ENCODE results near the gene SMCP.

SMCP gene

GRCh38 chr1:152886085-152886484 is 8.0 kb downstream of the SMCP start:
- no peak for DNase-seq (ENCODE audit: low spot score)
- FAIRE-seq, result no peak

GRCh38 chr1:152886758-152887409 is 8.8 kb downstream of the SMCP start:
- no peak for DNase-seq (ENCODE audit: low spot score)
- no peak for FAIRE-seq

DNA sequence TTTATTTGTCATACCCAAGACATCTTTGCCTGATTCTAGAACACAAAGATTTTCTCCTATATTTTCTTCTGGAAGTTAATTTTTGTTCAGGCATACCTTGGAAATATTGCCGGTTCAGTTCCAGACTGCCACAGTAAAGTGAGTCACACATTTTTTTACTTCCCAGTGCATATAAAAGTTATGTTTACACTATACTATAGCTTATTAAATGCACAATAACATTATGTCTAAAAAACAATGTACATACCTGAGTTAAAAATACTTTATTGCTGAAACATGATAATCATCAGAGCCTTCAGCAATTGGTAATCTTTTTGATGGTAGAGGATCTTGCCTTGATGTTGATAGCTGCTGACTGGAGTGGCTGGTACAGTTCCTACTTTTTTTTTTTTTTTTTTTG is 10.0 kb downstream of the SMCP start:
- FAIRE-seq (no peak), DNase-seq (ENCODE audit: low spot score) (no peak)

DNA sequence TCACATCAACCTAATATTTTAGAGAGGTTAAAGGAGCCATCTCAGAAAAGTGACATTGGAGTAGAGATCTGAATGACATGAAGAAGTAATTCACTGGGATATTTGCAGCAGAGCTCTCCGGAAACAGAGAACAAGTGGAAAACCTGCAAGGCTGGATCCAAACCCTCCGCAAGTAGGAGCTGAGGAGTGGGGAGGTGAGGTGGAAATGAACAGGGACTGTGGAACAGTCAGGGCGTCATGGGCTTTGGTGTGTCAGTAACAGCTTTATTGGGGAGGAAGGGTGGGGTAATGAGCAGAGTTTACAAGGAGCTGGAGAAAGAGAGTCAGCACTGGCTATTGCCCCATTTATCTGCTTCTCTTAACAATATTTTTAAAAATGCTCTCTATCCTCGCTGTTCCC is 20.9 kb downstream of the SMCP start:
- FAIRE-seq, result no peak
- no peak for DNase-seq (ENCODE audit: low spot score)

GRCh38 chr1:152899883-152900282 is 21.8 kb downstream of the SMCP start:
- FAIRE-seq (no peak), DNase-seq (ENCODE audit: low spot score) (no peak)

DNA sequence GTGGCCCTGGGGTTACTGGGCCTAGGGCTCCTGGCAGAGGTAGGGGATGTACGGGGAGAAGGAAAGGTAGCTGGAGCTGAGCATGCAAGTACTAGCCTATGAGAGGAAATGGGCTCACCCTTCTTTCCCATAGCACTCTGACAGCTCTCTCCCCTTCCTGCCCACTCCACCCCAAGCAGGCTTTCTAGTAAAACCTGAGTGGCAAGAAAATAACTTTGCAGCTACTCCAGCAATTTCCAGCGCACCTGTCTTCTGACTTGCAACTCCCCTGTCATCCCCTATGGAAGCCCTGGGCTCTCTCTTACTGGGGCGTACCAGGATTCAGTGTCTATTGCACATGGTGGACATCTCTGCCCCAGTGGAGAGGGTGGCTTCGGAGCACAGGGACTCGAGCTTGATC is 23.5 kb downstream of the SMCP start:
- FAIRE-seq (no peak), DNase-seq (ENCODE audit: low spot score) (no peak)

DNA sequence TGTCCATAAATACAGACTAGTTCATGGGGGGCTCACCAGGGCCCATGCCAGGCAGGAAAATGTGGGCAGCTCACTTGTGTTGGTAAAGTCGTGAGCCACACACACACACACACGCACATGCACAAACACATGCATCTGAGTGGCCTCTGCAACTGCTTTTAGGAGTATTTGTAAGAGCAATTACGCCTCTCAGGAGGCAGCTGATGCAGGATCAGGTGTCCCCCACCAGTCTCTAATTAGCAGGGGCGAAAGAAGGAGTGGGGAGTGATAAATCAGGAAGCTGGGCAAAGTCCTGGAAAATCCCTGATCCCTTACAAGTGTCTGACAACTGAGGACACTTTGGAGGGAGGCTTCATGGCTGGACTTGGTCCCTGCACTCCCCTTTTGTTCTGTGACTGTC is 24.5 kb downstream of the SMCP start:
- DNase-seq (ENCODE audit: low spot score) (no peak), FAIRE-seq (no peak)

DNA sequence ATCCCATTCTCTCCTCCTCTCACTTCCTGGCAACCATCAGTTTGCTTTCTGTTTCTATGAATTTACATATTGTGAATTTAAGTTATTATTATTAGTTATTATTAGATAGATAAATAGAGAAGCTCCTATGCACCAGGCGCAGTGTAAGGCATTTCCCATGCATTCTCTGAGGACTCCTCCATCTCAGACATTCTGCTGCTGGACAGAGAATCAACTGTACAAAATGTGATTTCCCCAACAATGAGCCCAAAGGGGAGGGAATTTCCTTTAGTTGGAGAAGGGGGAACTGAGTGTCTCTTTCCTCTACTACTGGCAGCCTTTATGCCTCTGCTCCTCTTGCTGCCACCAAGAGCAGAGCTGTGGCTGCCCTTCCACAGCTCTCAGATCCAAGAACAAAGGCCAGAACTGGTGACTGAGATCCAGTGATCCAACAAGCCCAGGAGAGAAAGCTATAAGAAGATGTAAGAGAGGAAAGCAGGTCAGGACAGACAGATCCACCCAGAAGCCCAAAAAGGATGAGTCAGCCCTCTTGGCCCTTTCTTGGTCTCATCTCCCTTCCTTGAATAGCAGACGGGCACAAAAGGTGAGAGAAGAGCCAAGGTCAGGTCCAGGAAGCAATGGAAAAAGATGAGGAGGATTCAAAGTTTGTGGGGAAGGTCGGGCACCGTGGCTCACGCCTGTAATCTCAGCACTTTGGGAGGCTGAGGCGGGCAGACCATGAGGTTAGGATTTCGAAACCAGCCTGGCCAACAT is 26.7 kb downstream of the SMCP start:
- DNase-seq (ENCODE audit: low spot score), result no peak
- FAIRE-seq, result no peak

DNA sequence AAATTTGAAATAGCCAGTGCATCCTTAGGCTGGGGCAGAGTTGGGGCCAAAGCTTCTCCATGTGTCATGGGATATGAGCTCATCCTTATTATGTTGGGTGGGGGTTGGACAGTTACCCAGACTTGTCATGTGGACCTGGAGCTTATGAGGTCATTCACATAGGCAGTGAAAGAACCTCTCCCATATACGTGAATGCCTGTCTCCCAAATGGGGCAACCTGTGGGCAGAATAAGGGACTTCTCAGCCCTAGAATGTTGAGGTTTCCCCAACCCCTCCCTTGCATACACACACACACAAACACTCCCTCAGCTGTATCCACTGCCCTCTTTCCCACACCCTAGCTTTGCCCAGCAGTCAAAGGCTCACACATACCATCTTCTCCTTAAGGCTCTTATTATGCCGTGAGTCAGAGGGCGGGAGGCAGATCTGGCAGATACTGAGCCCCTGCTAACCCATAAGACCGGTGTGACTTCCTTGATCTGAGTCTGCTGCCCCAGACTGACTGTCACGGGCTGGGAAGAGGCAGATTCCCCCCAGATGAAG is 28.0 kb downstream of the SMCP start:
- FAIRE-seq (no peak), DNase-seq (ENCODE audit: low spot score) (peak; percentile 57)

DNA sequence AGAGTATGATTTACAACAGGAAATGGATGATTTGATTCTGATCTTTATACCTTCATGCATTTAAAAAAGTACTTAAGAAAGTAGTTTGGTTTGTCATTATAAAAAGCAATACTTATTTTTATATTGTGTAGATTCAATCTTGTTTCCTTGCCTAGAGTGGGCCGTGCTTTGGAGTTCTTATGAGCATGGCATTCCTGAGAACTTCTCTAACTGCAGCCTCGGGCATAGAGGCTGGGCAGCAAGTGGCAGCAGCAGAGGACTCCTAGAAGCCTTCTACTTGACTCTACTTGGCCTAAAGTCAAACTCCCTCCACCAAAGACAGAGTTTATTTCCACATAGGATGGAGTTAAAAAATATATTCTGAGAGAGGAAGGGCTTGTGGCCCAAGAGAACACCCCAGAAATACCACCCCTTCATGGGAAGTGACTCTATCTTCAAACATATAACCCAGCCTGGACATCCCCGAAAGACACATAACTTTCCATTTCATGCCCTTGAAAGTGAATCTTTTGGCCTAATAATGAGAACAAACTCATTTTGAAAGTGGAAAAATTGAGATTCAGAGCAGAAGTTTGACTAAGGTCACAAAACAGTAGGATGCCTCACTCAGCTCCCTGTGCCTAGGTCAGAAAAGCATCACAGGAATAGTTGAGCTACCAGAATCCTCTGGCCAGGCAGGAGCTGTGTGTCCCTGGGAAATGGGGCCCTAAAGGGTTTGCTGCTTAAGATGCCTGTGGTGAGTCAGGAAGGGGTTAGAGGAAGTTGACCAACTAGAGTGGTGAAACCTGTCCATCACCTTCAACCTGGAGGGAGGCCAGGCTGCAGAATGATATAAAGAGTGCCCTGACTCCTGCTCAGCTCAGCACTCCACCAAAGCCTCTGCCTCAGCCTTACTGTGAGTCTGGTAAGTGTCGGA is 29.8 kb downstream of the SMCP start, which contains the start of gene IVL:
TSS of gene IVL (plus strand) at position 861 of the 916 bp plus-strand sequence. CDS start 1,252 bp downstream, outside the sequence.
- no peak for DNase-seq (ENCODE audit: low spot score)
- FAIRE-seq, result no peak

DNA sequence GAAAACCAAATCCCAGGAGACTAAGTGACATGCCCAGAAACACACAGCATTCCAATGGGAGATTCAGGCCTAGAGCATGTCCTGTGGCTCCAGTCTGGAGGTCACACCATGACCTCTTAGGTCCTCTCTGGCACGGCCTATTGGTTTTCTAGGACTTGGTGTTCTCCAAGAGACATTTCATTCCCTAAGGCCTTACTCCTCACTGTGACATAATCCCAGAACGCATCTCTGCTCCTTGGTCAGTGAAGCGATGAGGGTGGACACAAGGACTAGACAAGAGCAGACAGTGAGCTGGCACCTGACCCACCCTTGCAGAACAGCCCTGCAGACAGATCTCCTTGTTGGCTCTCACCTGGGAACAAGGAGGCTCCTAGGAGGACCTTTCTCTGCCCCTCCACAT is 31.1 kb downstream of the SMCP start:
- DNase-seq (ENCODE audit: low spot score), result peak; percentile 17
- no peak for FAIRE-seq

DNA sequence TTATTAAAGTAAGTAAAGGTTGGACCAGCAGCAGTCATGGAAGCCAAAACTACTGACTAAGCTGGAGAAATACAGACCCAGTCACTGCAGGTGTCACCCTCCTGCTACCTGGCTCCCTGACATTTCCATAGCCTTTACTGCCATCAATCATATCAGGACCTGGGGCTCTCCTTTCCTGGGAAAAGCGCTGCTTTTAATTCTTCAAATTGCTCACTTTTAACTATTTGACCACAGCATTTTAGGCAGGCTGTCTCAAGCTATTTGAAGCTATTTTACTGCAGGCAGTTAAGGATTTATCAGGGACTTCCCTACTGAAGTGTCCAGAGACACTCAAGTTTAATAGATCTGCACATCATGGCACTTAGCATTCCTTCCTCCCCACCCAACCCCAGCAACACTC is 34.3 kb downstream of the SMCP start:
- FAIRE-seq, result no peak

DNA sequence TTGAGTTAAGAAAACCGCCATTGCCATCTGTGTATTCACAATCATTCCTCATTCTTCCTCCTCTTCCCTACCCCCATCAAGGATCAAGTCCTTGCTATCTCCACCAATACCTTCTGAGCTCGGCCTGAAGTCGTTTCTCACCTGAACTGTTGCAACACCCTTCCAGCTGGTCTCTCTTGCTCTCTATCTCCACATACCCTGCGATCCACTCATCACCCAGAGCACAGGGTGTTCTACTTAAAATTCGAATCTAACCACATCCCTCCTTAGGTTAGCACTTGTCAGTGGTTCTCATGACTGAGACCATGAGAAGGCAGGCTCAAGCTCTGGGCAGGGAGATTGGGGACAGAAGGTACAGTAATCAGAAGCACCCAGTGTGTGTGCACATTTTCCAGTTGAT is 34.8 kb downstream of the SMCP start:
- no peak for FAIRE-seq
- DNase-seq (ENCODE audit: low spot score), result no peak

More for the DNA sequence above, 34.3 kb downstream of the SMCP start:
- no peak for DNase-seq (ENCODE audit: low spot score)

DNA sequence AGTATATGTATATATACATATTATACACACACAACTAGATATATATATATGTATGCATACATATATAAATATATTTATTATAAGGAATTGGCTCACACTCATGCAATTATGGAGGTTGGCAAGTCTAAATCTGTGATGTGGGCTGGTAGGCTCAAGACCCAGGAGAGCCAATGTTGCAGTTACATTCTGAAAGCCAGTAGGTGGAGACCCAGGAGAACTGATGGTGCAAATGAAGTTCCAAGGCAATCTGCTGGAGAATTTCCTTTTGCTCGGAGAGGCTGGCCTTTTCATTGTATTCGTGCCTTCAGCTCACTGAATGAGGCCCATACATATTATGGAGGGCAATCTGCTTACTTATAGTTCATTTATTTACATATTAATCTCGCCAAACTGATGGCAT is 39.7 kb downstream of the SMCP start:
- FAIRE-seq (no peak), DNase-seq (ENCODE audit: low spot score) (no peak)

- DNase-seq (ENCODE audit: low spot score) (no peak), FAIRE-seq (no peak)
Measured at GRCh38 chr1:152919071-152919470, 40.9 kb downstream of the SMCP start.

DNA sequence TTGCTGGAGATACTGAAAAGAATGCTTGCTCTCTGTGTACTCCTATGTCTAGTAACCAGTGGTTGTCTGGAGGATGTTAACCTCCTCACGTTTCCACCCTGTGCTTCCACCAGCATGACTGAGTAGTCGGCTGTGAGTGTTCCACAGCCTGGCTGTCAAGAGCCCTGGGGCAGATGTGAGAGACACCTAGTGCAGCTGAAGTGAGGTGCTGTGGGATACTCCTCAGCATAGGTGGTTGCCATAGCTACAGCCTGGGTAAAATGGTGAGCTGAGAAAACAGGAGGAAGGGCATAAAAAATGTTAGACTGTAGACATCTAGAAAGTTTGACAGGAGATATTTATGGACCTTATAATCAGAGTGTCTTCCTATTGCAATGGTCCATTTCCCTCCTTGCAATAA is 46.1 kb downstream of the SMCP start:
- FAIRE-seq (no peak), DNase-seq (ENCODE audit: low spot score) (no peak)

DNA sequence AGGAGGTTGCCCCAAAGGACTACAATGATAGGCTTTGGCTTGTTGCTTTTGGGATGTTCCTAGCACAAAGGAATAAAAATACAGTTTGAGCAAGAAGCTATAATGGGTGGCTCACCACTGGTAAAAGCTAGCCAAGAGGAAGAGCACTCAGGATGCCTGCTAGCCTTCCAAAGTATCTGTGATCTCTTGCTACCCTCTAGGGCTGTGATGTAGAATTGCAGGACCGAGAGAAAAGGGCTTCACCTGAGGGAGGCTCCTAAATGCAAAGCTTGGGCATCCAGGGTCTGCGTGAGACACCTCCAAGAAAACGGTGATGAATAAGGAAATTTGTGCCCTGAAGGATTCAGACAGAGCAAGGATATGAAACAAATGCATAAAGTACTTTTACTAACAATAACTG is 48.0 kb downstream of the SMCP start:
- DNase-seq (ENCODE audit: low spot score), result no peak
- no peak for FAIRE-seq

- no peak for DNase-seq (ENCODE audit: low spot score)
- FAIRE-seq, result no peak
Measured at GRCh38 chr1:152928671-152929070, 50.5 kb downstream of the SMCP start.

DNA sequence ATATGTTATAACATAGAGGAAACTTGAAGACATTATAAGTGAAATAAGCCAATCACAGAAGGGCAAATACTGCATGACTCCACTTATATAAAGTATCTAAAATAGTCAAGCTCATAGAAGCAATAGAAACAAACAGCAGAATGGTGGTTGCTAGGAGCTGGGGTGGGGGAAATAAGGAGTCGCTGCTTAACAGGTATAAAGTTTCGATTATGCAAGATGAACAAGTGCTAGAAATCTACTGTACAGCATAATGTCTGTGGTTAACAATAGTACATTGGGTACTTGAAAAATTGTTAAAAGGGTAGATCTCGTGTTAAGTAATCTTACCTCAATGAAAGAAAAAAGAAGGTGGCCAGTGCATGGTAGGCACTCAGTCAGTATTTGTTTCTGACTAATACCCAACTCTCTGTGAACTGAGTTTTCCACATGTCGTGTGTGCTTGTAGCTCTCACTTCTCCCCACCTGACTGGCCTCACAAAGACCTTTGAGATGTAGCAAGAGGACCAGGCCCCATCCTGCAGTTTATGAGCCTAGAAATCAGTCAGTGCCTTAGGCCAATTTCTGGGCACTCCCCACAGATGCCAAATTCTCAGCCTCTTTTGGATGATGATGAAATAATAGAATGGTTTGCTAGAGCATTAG is 54.2 kb downstream of the SMCP start:
- DNase-seq (ENCODE audit: low spot score), result no peak
- no peak for FAIRE-seq

DNA sequence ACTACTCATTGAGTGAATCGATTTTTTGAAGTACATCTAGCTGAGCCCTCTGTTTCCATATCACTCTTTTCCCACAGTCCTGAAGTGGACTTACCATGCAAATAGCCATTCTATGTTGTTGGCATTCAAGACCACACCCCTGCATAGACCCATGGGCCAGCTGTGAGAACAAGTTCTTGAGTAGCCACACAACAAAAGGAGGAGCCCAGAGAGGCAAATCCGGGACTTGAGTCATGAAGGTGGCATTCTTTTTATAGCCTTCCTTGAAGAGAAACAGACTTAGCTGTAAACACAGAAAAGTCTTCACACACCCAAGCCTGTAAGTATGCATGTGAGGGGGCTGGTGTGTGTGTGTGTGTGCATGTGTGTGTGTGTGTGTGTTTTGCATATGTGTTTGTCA is 55.1 kb downstream of the SMCP start:
- FAIRE-seq (no peak), DNase-seq (ENCODE audit: low spot score) (no peak)

All from RCC 7860 (cell line).